ENCODE data around the gene APOL5.

APOL5 gene

GRCh38 chr22:35725521-35725920, 7.8 kb downstream of the APOL5 start:
- no peak overlapping the region for H3K4me3 ChIP-seq (ENCODE audit: low read depth, low read length)
- in situ Hi-C loops (cut with HindIII; ENCODE audit: low sequenced_read_pairs), result no loop called here
- TF ChIP-seq, protein P1, sequence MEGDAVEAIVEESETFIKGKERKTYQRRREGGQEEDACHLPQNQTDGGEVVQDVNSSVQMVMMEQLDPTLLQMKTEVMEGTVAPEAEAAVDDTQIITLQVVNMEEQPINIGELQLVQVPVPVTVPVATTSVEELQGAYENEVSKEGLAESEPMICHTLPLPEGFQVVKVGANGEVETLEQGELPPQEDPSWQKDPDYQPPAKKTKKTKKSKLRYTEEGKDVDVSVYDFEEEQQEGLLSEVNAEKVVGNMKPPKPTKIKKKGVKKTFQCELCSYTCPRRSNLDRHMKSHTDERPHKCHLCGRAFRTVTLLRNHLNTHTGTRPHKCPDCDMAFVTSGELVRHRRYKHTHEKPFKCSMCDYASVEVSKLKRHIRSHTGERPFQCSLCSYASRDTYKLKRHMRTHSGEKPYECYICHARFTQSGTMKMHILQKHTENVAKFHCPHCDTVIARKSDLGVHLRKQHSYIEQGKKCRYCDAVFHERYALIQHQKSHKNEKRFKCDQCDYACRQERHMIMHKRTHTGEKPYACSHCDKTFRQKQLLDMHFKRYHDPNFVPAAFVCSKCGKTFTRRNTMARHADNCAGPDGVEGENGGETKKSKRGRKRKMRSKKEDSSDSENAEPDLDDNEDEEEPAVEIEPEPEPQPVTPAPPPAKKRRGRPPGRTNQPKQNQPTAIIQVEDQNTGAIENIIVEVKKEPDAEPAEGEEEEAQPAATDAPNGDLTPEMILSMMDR (IDR thresholded peaks at IDR 0.05; ENCODE audit: low read depth, low read length), result no peak
- no peak for DNase-seq (ENCODE audit: low read depth, low spot score)

DNA sequence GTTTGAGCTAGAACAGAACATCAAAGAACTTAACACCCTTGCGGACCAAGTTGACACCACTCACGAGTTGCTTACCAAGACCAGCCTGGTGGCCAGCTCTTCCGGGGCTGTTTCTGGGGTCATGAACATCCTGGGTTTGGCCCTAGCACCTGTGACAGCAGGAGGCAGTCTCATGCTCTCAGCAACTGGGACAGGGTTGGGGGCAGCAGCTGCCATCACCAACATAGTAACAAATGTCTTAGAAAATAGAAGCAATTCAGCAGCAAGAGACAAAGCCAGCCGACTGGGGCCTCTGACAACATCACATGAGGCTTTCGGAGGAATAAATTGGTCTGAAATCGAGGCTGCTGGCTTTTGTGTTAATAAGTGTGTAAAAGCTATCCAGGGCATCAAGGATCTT, 8.7 kb downstream of the APOL5 start:
- DNase-seq (ENCODE audit: low read depth, low spot score), result no peak
- in situ Hi-C loops (cut with HindIII; ENCODE audit: low sequenced_read_pairs), result no loop called here
- no peak overlapping the region for H3K4me3 ChIP-seq (ENCODE audit: low read depth, low read length)
- TF ChIP-seq, protein P1 (IDR thresholded peaks at IDR 0.05; ENCODE audit: low read depth, low read length), result no peak

DNA sequence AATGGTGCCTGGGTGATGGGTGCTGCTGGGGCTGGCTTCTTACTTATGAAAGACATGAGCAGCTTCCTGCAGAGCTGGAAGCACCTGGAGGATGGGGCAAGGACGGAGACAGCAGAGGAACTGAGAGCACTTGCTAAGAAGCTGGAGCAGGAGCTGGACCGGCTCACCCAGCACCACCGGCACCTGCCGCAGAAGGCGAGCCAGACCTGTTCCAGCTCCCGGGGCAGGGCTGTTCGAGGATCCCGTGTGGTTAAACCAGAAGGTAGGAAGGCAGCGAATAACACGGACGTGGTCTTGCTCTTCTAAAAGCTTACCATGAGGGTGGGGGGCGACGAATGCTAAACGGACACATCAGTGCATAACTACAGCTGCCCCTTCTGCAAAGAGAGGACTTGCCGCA, 9.3 kb downstream of the APOL5 start:
- in situ Hi-C loops (cut with HindIII; ENCODE audit: low sequenced_read_pairs), result no loop called here
- DNase-seq (ENCODE audit: low read depth, low spot score), result no peak
- no peak overlapping the region for H3K4me3 ChIP-seq (ENCODE audit: low read depth, low read length)
- TF ChIP-seq, protein P1 (IDR thresholded peaks at IDR 0.05; ENCODE audit: low read depth, low read length), result no peak

GRCh38 chr22:35727436-35727835, 9.8 kb downstream of the APOL5 start:
- H3K4me3 ChIP-seq (ENCODE audit: low read depth, low read length), result no peak overlapping the region
- in situ Hi-C loops (cut with HindIII; ENCODE audit: low sequenced_read_pairs), result no loop called here
- no peak for DNase-seq (ENCODE audit: low read depth, low spot score)
- TF ChIP-seq, protein P1 (IDR thresholded peaks at IDR 0.05; ENCODE audit: low read depth, low read length), result no peak

GRCh38 chr22:35728639-35729308, 11.1 kb downstream of the APOL5 start:
- TF ChIP-seq, protein P1 (IDR thresholded peaks at IDR 0.05; ENCODE audit: low read depth, low read length), result no peak
- no peak for DNase-seq (ENCODE audit: low read depth, low spot score)
- in situ Hi-C loops (cut with HindIII; ENCODE audit: low sequenced_read_pairs), result no loop called here
- H3K4me3 ChIP-seq (ENCODE audit: low read depth, low read length), result no peak overlapping the region

- no peak overlapping the region for H3K4me3 ChIP-seq (ENCODE audit: low read depth, low read length)
- TF ChIP-seq, protein P1 (IDR thresholded peaks at IDR 0.05; ENCODE audit: low read depth, low read length), result no peak
- no peak for DNase-seq (ENCODE audit: low read depth, low spot score)
- in situ Hi-C loops (cut with HindIII; ENCODE audit: low sequenced_read_pairs), result no loop called here
Observed at GRCh38 chr22:35729309-35729698, 11.6 kb downstream of the APOL5 start.
